ENCODE data around the gene KIRREL3.
"Not testable (repeated sequence)": the region's sequence is repeated elsewhere in the genome, so short reads cannot be mapped to it uniquely, and the experiment has no call there.

KIRREL3 gene

DNA sequence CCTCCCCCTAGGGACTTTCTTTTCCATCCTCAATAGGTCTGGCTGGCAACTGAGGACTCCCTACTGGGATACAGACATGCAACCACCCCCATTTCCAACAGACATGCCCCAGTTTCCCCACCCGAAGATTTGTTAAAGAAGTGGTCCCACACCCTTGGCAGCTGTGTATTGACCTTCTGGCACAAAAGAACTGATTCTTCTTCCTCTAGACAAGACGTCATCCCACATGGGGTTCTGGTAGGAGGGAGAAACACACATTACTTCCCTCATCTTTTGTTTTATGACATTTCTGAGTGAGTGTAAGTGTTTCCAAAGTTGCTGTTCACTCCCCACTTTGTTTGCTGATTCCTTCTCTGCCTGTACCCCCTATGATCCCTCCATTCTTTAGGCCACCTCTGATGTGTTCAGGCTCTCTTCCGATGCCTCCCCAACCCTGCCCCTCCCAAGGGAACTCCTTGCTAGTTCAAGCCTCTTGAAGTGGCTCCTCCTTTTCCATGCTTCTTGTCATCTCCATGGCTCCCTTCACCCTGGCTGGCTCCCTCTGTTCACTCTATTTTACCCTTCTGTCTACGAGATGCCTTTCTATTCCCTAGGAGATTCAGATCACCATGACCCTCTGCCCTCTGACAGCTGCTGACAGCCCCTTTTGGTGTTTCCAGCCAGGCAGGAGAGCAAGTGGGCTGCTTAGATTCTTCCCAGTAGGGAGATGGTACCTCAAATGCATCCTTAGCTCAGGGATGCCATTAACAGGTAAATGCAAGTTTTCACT, 4.3 kb downstream of the KIRREL3 start:
- no peak for DNase-seq

DNA sequence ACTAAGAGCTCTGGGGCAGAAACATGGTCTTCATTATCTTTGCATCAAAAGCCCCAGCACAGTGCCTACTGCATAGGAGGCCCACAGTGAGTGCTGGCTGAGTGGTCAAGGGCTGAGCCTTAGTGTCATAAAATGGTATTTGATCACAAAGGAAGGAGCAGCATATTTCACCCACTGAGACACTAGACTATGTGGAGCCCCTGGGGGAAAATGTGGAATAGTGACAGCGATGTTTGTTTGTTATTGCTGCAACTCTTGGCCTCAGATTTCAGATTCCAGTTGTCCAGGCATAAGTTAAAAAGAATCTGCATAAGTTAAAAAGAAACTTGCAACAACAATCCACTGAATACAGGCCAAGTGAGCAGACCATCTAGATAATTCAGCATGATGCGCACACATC, 7.0 kb downstream of the KIRREL3 start:
- no peak for DNase-seq

DNA sequence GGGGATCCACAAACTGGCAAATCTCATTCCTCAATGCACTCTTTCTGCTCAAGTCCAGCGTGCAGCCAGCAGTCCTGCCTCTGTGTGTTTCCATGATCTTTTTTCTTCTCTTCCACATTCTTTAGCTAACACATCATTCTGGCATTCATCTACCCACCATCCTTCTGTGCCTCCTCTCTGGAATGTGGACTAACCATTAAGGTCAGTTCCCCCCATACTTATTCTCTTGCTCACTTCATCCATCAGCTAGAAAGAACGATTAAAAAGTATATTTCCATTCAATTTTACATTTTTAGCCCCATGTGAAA, 7.8 kb downstream of the KIRREL3 start:
- DNase-seq = no peak

DNA sequence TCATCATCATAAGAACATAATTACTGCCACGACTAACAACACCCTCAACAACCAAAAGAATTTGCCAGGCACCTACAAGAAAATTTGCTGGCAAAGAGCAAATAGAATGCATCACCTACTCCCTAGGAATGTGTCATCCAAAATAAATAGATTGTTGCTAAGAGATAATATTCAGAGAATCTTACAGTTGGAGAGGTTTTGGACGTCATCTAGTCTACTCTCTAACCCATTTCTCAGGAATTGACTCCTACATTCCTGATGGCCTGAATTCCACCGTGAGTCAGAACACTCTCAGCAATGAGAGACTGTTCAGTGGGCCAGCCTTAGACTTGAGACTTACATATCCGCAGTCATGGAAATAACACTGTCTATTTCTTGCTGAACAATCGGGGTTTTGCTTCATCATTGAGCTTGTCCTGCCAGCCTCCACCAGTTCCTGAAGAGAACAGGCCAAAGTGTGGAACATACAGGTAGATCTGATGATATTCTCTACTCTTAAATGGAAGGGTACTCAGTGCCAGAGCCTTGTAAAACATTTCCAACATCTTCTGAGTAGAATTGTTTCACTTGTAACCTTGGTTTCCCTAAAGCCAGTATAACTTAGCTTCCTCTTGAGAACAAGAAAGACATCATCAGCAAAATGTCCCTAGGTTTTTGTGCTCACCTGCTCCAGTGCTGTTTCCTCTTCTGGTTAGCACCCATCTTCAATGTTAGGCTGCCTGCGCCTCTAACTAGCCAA, 8.3 kb downstream of the KIRREL3 start:
- DNase-seq = no peak

DNA sequence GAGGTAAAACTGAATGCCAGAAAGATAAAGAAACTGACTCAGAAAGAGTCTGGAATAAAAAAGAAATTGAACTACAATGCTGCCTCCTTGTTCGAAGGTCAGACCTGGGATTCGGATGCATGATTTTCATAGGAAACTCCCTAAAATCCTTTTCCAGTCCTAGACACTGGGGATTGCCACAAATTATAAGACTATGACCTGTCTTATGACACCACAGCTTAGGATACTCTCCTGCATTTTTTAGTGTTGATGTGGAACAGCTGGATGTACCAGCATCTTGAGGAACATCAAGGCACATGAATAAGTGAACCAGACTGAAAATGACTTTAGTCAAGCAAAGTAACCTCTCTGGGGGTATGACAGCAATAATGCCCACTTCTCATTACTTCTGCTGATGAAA, 9.0 kb downstream of the KIRREL3 start:
- no peak for DNase-seq

DNA sequence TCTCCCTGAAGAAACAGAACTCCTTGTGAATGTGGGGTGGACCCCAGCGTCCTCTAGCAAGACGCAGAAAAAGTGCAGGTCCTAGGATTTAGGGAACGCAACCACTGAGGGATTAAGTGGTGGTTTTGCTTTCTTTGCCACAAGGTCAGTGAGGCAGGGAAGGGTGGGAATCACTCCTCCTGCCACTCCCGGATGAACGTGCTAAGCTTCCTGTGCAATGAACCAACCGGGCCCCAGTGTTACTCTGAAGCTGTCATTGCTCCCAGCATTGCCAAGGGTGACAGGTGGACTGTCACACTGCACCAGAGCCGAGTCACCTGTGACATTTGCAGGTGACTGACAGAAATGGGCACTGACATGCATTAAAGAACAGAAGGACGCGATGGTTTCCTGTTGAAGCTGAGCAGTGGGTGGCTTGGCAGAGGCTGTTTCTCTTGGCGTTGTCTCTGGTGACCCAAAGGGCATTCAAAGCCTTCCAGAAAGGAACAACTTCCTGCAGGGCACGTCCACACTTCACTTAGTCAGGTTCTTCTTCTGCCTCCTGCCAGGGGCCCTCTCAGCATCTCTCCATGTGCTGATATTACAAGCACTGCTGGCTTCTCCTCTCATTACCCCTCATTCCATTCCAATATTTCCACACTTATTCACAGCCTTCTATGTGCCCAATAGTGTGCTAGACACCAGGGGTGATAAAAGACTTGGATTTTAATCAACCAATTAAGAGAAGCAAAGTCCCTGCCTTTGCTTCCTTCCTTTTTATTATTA, 9.7 kb downstream of the KIRREL3 start:
- DNase-seq = no peak

DNA sequence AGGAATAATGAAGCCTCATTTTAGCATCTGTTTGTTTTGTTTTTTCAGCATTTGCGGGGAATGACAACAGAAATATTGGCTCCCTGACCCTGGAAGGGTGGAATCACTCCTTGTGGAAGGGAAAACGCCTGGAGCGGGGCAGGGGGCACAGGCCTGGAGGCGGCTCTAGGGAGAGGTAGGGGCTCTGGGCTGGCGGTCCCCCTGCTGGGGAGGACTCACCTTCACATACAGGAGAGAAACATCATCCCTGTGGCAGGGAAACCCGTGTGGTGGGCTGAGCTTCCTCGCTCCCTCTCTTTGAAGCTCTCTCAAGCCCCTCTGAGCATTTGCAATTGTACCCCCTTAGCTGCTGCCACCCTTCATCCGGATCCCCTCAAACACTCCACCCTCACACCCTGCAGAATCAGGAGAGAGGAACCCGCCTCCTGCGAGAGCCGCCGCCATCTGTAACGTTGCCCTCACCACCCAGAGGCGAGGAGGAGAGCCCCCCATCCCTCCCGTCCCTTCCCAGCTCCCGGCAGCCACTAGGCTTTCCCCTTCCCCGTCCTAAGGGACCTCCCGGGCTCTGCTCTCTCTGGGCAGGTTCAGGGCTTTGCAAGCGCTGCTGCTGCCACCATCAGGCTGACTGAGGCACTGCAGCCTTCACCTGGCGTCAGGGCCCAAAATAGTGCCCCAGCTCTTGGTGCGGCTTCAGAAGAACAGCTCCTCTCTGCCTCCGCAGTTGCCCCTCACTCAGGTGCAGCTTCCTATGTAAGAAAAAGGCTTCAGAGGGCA, 10.4 kb downstream of the KIRREL3 start:
- DNase-seq = peak; percentile 63 to 69

DNA sequence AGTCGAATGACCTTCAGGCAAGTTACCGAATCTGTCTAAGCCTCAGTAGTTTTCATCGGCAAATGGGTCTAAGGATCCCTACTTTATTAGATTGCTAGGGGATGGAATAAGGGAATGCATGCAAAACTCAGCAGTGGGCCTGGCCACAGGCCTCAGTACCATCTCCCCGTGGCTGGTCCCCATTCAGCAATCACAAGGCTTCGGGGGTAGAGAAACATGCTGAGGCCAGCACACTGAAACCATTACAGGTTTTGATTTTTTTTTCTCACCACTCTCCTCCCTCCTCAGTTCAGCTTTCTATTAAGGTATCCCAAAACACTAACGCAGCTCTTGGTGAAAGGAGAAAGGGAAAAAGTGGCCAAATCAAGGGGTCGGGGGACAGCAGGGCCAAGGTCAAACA, 11.9 kb downstream of the KIRREL3 start:
- no peak for DNase-seq

DNA sequence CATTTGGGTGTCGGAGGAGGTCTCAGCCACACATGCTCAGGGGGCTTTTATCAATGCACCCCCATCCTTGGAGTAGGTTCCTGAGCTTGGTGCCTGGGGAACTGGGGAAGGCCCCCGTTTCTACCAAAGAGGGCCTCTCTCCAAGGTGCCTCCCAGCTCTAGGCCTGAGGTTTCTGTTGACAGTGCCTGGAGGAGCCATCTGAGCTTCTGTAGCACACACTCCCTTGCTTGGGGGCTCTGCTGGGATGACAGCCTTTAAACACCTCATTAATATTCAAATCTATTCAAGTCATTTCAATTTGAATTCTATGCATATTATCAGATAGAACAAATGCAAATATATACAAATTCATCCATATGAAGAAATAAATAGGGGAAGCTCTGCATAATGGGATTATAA, 18.9 kb downstream of the KIRREL3 start:
- no peak for DNase-seq

DNA sequence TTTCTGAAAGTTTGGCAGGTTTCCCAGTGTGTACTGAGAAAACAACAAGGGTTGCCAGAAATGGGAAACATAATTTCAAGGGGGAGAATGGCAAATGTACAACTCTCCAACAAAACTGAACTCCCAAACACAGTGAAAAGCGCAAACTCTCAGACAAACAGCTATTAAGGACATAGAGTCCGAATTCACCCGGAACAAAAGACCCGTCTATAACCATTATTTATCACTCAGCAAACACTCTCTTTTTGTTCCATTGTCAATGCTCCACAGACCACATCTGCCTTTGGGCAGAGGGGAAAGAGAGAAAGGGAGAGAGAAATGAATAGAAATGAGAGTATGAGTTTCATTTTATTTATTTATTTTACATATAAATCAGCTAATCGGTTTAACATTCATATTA, 21.7 kb downstream of the KIRREL3 start:
- DNase-seq = no peak

DNA sequence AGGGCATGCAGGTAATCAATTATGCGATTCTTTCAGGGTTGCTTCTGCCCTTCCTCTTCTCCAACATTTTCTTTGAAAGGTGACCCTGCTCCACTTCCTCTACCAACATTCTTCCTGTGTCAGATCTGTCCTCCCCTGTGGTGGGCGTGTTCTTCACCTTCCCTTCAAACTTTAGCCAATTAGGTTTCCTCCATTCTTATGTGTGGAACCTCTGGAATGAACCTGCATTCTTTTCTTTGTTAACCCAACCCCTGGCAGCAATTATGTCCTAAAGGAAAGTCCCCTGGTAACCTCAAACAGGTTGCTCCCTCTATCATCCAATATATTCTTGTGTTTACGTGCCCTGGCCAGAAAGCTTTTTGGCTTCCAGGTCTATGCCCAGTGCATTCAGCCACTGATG, 22.4 kb downstream of the KIRREL3 start:
- no peak for DNase-seq

DNA sequence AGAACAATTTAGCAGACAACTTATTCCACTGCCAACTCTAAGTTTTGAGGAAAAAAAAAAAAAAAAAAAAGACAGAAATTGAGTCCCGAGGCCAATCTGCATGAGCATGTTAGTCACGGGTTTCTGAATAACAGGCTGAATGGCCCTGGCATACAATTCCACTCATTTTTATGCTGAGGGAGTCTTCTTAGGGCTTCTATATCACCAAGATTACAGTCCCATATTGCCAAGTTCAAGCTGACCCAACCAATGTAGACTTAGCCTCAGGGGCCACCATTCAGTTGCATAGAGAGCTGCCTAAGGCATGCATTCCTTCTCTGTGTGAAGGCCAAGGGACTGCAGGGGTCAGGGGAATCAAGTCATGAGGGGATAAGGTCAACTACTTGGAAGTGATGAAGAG, 27.5 kb downstream of the KIRREL3 start:
- no peak for DNase-seq

DNA sequence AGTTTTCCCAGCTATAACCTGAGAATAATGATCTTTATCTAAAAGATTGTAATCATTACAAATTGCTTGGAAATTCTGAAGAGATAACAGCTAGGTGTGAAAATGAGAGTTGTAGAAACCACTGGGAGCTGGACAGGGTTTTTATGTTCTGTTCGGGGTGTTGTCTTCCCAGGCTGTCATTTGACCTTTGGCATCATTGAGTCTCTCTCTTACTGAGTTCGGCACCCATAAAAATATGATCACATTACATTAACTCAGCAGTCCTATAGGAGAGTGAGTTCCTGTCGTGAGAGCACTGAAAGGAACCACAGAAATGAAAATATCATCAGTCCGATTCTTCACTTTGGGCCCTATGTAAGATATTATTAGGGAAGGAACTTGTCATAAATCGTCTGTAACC, 29.3 kb downstream of the KIRREL3 start:
- DNase-seq = no peak

DNA sequence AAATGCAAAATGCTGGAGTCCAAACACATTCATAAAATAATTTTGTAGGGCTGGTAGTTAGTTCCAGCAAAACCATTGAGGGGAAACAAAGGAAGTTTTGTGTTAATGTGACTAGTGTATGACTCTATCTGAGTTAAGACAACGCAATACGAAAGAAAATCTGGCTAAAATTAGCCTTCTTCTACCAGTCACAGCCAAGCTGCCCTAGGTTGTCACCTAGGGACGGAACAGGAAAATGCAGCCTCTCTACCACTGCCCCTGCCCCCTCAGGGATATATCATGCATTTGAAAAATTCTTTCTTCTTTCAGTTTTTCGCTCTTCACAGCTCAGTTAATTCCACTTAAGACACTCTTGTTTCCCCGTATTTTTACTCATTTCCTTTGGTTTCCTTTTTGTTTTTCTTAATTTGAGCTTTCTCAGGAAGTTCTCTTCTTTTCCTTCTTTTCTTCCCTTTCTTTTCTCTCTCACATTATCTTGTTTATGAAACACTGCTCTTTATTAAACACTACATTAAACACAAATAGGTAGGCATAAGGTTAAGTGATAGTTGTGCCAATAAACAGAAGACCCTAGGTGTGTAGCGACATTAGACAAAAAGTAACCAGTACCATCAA, 30.6 kb downstream of the KIRREL3 start:
- no peak for DNase-seq

DNA sequence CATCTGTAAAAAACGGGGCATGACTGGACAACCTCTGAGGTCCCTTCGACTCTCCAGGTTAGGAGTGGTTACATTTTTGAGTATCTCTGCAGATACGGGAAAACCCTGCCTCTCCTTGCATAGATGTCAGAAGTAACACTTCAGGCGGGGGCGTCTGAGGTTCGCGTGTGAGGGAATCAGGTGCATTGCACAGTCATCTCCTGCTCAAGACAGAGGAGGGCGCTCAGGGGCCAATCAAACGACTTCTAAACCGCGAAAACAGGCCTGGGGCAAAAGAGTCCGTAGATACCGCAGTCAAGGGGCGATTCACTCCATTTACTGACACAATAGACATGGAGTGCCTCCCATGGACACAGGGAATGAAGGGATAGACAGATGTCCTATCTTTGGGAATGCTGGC, 31.7 kb downstream of the KIRREL3 start:
- peak in 1 of 2 experiments; percentile 14 for DNase-seq

DNA sequence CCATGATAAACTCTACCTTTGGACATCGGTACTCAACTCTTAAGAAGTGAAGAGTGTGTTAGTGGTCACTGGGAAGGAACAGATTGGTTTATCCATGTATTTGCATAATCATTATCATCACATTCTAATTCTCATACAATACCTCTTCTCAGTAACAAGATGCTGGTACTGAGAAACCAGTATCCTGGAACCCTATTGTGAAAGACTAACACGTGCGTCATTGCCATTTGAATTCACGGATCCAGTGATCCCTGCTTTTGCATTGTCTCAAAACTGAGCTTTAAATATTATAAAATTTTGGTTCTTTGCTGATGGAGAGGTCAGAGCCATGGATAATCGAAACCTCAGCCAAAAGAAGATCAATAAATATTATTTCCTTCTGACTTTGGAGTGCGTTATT, 35.2 kb downstream of the KIRREL3 start:
- no peak for DNase-seq

DNA sequence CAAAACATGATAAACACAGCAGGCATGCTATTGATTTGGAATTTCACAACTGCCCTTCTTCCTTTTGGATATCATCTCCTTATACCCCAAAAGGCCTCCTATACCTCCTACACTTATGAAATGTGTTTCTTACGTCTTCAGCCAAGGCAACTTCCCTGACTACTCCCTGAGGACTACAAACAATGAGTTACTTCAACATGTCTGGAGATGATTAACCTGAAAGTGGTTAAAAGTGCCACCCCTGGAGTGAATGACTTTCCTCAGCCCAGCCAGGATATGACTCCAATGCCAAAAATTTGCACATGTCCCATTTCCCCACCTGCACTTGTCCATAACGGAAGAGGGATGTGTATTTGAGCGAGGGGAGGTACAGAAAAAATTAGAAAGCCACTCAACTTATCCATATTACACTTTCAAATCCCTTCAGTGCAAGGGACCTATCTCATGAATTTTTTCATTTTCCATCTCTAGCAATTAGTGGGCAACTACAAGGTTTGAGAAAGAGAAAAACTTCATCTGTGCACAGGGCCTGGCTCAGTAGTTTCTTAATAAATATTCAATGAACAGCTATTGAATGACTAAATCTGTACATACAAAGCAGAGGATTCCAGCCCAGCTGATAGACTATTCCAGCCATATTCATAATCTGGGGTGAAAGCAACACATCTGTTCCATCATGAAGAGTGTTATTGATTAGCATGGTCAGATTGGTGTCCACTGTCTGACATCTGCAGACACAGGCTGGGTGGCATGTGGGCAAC, 36.8 kb downstream of the KIRREL3 start:
- no peak for DNase-seq

DNA sequence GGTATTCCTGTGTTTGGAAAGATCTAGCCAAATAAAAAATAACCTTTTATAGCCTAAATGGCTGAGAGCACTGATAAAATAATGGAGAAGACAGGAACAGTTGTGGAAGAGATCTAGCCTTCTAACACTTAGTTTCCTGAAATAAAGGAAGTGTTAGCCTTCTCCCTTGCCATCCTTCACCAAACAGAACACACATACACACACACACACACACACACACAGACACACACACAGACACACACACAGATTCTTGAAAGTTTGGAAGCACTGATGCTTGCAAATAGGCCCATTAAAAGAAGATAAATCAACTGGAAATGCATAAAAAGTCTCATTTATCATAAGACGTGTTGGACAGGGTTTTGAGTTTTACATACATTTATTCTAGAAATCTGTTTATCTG, 37.5 kb downstream of the KIRREL3 start:
- DNase-seq = no peak

DNA sequence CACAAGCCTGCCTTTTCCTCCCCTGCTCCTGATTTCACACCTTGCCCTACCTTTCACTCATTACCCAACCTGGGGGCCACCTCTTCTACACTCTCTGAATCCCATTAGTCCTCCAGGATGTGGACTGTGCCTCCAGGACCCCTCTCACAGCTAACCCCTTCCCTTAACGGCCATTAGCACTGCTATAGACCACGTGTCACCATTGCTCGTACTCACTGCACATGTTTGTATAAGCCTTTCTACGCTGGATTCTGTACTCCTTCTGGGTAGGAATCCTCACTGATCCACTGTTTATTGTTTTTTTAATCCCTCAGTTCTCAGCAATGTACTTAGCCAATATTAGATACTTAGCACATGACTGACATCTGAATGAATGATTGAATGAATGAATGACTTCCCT, 40.9 kb downstream of the KIRREL3 start:
- no peak for DNase-seq

DNA sequence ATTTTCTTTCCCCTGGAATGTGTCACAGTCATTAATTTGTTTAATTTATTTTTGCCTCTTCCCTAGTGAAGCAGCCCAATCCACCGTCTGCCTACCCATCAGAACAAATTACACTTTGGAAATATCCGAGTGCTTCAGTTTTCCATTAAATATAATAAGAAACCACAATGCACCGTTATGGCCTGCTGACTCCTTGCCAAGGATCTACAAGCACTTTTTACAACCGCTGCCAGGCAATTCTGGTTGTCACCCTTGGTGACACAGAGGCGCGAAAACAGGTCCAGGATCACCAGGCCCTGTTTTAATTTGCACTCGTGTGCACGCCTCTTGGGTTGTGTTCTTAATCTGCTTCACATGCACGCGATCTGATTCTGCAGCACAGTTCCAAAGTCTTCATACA, 43.9 kb downstream of the KIRREL3 start:
- DNase-seq = no peak

DNA sequence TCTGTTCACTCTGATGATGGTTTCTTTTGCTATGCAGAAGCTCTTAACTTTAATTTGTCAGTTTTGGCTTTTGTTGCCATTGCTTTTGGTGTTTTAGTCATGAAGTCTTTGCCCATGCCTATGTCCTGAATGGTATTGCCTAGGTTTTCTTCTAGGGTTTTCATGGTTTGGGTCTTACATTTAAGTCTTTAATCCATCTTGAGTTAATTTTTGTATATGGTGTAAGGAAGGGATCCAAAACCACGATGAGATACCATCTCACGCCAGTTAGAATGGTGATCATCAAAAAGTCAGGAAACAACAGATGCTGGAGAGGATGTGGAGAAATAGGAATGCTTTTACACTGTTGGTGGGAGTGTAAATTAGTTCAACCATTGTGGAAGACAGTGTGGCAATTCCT, 48.0 kb downstream of the KIRREL3 start:
- not testable (repeated sequence) for DNase-seq

DNA sequence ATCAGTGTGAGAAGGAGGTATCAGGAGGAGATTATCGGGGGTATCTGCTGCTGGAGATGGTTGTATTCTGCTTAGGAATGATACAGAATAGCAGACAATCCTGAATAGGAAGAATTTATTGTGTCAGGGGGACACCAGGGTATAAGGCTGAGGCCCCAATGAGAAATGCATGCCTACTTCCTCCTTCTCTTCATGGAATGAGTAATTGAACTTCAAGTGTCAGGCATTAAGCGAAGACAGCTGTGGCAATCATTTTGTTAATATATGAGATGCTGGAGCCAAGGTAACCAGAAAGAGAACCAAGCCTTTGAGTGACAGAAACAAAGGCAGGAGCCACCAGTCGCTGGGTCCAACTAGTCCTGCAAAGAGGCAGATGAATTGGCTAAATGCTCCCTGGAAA, 49.1 kb downstream of the KIRREL3 start:
- no peak for DNase-seq
